Testis (tissue), 2 donors: ENCODE measurements around the gene SOST.

Experiments used
- POLR2A ChIP-seq: fragments of 450-650 bp; IDR thresholded peaks from one replicate; pipeline ENCODE4 v1.6.1; 2017; ENCODE audit warnings: antibody characterized with exemption, mild to moderate bottlenecking, moderate library complexity
- TF ChIP-seq, protein P1 (sequence below), 3 experiments: fragments of 450-650 bp in 2 of 3; fragments of 200-600 bp in 1 of 3; sonication (generic) in 1 of 3; IDR thresholded peaks; one replicate each; pipeline ENCODE4 v1.5.1; 2016 to 2019; ENCODE audit warnings: antibody characterized with exemption in 3 of 3, mild to moderate bottlenecking in 2 of 3, moderate library complexity in 1 of 3

DNA sequence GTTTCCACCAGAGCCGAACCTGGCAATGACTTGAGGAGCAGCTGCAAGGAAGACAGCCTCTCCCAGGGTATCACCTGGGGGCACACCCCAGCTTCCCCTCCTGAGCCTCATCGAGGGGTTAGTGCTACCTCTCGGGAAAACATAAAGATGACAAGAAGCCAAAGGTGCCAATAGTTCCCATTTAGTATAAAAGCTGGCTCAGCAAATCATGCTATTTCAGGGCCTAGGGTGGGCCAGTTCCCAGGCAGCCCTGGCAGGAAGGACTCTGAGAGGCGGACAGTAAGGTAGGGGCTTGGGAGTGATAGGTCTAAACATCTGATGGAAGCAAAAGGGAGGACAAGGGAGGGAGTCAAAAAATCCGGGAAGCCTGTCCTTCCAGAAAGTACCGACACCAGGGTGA is 46.2 kb downstream of the SOST start:
- TF ChIP-seq, protein P1, sequence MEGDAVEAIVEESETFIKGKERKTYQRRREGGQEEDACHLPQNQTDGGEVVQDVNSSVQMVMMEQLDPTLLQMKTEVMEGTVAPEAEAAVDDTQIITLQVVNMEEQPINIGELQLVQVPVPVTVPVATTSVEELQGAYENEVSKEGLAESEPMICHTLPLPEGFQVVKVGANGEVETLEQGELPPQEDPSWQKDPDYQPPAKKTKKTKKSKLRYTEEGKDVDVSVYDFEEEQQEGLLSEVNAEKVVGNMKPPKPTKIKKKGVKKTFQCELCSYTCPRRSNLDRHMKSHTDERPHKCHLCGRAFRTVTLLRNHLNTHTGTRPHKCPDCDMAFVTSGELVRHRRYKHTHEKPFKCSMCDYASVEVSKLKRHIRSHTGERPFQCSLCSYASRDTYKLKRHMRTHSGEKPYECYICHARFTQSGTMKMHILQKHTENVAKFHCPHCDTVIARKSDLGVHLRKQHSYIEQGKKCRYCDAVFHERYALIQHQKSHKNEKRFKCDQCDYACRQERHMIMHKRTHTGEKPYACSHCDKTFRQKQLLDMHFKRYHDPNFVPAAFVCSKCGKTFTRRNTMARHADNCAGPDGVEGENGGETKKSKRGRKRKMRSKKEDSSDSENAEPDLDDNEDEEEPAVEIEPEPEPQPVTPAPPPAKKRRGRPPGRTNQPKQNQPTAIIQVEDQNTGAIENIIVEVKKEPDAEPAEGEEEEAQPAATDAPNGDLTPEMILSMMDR (IDR thresholded peaks at IDR 0.05): no peak
- TF ChIP-seq POLR2A: no peak
